H9 (cell line): Measurements from ENCODE around the gene GABRD. TPM values are rescaled to one million over a fixed set of nuclear protein-coding genes. Genes with fewer than 3 reads are reported as not detected.
A peak's percentile ranks its signal among the peaks of the same experiment; 100 is the strongest.

ENCODE experiments used
- DNase-seq: peaks from one replicate; pipeline ENCODE4 v3.0.0-alpha.2; 2017
- H2AFZ ChIP-seq: one replicate; pipeline ENCODE4 v1.6.1; 2013; ENCODE audit warnings: mild to moderate bottlenecking, low read length, control low read depth, moderate library complexity
- H2AK5ac ChIP-seq: 2 replicates; pipeline ENCODE4 v1.6.1; 2013; ENCODE audit warnings: low read length, control low read depth, mixed read lengths; ENCODE audit not compliant: insufficient read length
- H2BK120ac ChIP-seq: one replicate; pipeline ENCODE4 v1.6.1; 2013; ENCODE audit warnings: low read depth, mild to moderate bottlenecking, low read length, control low read depth, inconsistent platforms; ENCODE audit not compliant: poor library complexity, severe bottlenecking
- H2BK12ac ChIP-seq: 2 replicates; pipeline ENCODE4 v1.6.1; 2013; ENCODE audit warnings: low read length, control low read depth, mixed read lengths, low read depth; ENCODE audit not compliant: insufficient read length
- H2BK15ac ChIP-seq: 2 replicates; pipeline ENCODE4 v1.6.1; 2013; ENCODE audit warnings: low read depth, low read length, control low read depth
- H2BK20ac ChIP-seq: one replicate; pipeline ENCODE4 v1.6.1; 2013; ENCODE audit warnings: low read depth, mild to moderate bottlenecking, low read length, control low read depth, inconsistent platforms; ENCODE audit not compliant: poor library complexity, severe bottlenecking
- H2BK5ac ChIP-seq: 2 replicates; pipeline ENCODE4 v1.6.1; 2013; ENCODE audit warnings: low read length, control low read depth, mixed read lengths; ENCODE audit not compliant: insufficient read length
- H3K14ac ChIP-seq: 2 replicates; pipeline ENCODE4 v1.6.1; 2013; ENCODE audit warnings: low read length, control low read depth; ENCODE audit not compliant: insufficient read depth
- H3K18ac ChIP-seq: 2 replicates; pipeline ENCODE4 v1.6.1; 2013; ENCODE audit warnings: low read depth, mild to moderate bottlenecking, mixed read lengths, low read length, control low read depth; ENCODE audit not compliant: insufficient read length
- H3K23ac ChIP-seq: 2 replicates; pipeline ENCODE4 v1.6.1; 2013; ENCODE audit warnings: low read length, control low read depth, mixed read lengths, low read depth; ENCODE audit not compliant: insufficient read length
- H3K23me2 ChIP-seq: 2 replicates; pipeline ENCODE4 v1.6.1; 2013; ENCODE audit warnings: low read depth, mild to moderate bottlenecking, mixed read lengths, low read length, control low read depth; ENCODE audit not compliant: insufficient read length, poor library complexity, severe bottlenecking
- H3K27ac ChIP-seq: 2 replicates; pipeline ENCODE4 v1.5.1; 2013; ENCODE audit warnings: low read length, control low read depth, mixed read lengths, low read depth; ENCODE audit not compliant: insufficient read length
- H3K27me3 ChIP-seq: 2 replicates; pipeline ENCODE4 v1.6.1; 2013; ENCODE audit warnings: low read length, control low read depth, inconsistent platforms; ENCODE audit not compliant: insufficient read depth
- H3K4ac ChIP-seq: 2 replicates; pipeline ENCODE4 v1.6.1; 2013; ENCODE audit warnings: low read depth, mild to moderate bottlenecking, control low read depth, inconsistent platforms, low read length, moderate library complexity
- H3K4me1 ChIP-seq: 2 replicates; pipeline ENCODE4 v1.6.1; 2013; ENCODE audit warnings: low read length, control low read depth, inconsistent platforms; ENCODE audit not compliant: insufficient read depth
- H3K4me2 ChIP-seq: 2 replicates; pipeline ENCODE4 v1.6.1; 2013; ENCODE audit warnings: low read length, control low read depth, mixed read lengths; ENCODE audit not compliant: insufficient read length, insufficient read depth
- H3K56ac ChIP-seq: 2 replicates; pipeline ENCODE4 v1.6.1; 2013; ENCODE audit warnings: low read depth, mild to moderate bottlenecking, mixed read lengths, low read length, control low read depth; ENCODE audit not compliant: insufficient read length
- H3K79me1 ChIP-seq: 2 replicates; pipeline ENCODE4 v1.6.1; 2013; ENCODE audit warnings: low read depth, mild to moderate bottlenecking, moderate library complexity, low read length, control low read depth, inconsistent platforms; ENCODE audit not compliant: insufficient read depth, poor library complexity, severe bottlenecking
- H3K79me2 ChIP-seq: 2 replicates; pipeline ENCODE4 v1.6.1; 2013; ENCODE audit warnings: low read length, control low read depth, inconsistent platforms; ENCODE audit not compliant: insufficient read depth
- H3K9ac ChIP-seq: 2 replicates; pipeline ENCODE4 v1.6.1; 2013; ENCODE audit warnings: low read length, control low read depth, mixed read lengths; ENCODE audit not compliant: insufficient read length; ENCODE audit errors: extremely low read depth
- H3K9me3 ChIP-seq: one replicate; pipeline ENCODE4 v1.6.1; 2013; ENCODE audit warnings: low read depth, low read length, inconsistent platforms; ENCODE audit not compliant: control insufficient read depth
- H3T11ph ChIP-seq: one replicate; pipeline ENCODE4 v1.6.1; 2013; ENCODE audit warnings: mild to moderate bottlenecking, low read length, control low read depth, inconsistent platforms
- H4K20me1 ChIP-seq: one replicate; pipeline ENCODE4 v1.6.1; 2013; ENCODE audit not compliant: control insufficient read depth, insufficient read length, insufficient read depth
- H4K5ac ChIP-seq: 2 replicates; pipeline ENCODE4 v1.6.1; 2013; ENCODE audit warnings: low read depth, mild to moderate bottlenecking, mixed read lengths, low read length, control low read depth; ENCODE audit not compliant: insufficient read length
- H4K8ac ChIP-seq: replicated peaks from 2 replicates; pipeline ENCODE4 v1.6.1; 2013; ENCODE audit warnings: low read length, control low read depth, mixed read lengths, low read depth; ENCODE audit not compliant: insufficient read length
- H4K91ac ChIP-seq: 2 replicates; pipeline ENCODE4 v1.6.1; 2013; ENCODE audit warnings: low read depth, mild to moderate bottlenecking, moderate library complexity, mixed read lengths, low read length, control low read depth; ENCODE audit not compliant: insufficient read length
- H3K27ac Mint-ChIP-seq, 3 experiments: 2 replicates in 2 of 3; 3 replicates in 1 of 3; pipeline ENCODE4 v1.8.0; 2020 to 2021; ENCODE audit warnings: mixed read lengths in 3 of 3, mild to moderate bottlenecking in 1 of 3, moderate library complexity in 1 of 3
- H3K27me3 Mint-ChIP-seq: 2 replicates; pipeline ENCODE4 v1.8.0; 2021; ENCODE audit warnings: low read depth, mild to moderate bottlenecking, moderate library complexity, mixed read lengths
- H3K36me3 Mint-ChIP-seq, 3 experiments: 2 replicates in 2 of 3; 3 replicates in 1 of 3; pipeline ENCODE4 v1.8.0; 2020 to 2021; ENCODE audit warnings: low read depth in 3 of 3, mixed read lengths in 3 of 3; ENCODE audit not compliant: insufficient read depth in 1 of 3
- H3K4me1 Mint-ChIP-seq, 2 experiments: 2 replicates each; pipeline ENCODE4 v1.8.0; 2020; ENCODE audit warnings: mixed read lengths in 2 of 2
- H3K4me3 Mint-ChIP-seq, 2 experiments: 2 replicates in 1 of 2; 3 replicates in 1 of 2; pipeline ENCODE4 v1.8.0; 2020 to 2021; ENCODE audit warnings: mild to moderate bottlenecking in 2 of 2, mixed read lengths in 2 of 2, moderate library complexity in 1 of 2
- H3K9me3 Mint-ChIP-seq, 2 experiments: 2 replicates in 1 of 2; 3 replicates in 1 of 2; pipeline ENCODE4 v1.8.0; 2020; ENCODE audit warnings: mild to moderate bottlenecking in 2 of 2, mixed read lengths in 2 of 2, moderate library complexity in 1 of 2
- CTCF ChIP-seq: fragments of 200-600 bp; sonication (generic); conservative IDR thresholded peaks from 3 replicates; pipeline ENCODE4 v1.8.0; 2021; ENCODE audit warnings: antibody characterized with exemption, mild to moderate bottlenecking
- whole genome bisulfite sequencing: extraction: QIAGEN DNeasy Blood & Tissue Kit; methylation state at CpG from one replicate; pipeline ENCODE4 v1.1.7; 2013; ENCODE audit warnings: missing lambda C conversion rate, low lambda C conversion rate, mixed read lengths; ENCODE audit not compliant: insufficient read length; ENCODE audit errors: extremely low coverage; 5-methylcytosine and 5-hydroxymethylcytosine counted together
- total RNA-seq: library from RNA; stranded (reverse); gene quantifications from 2 replicates; pipeline ENCODE4 v1.2.1, GENCODE V29; 2021

The GABRD gene
- total RNA-seq, 1 experiment from 2014 or later, result 0.59 TPM

- Histone ChIP-seq H3K79me2 (no peaks in the 10 kb centered on the region), H2BK20ac (no peak overlapping the region), H3K27ac (no peak overlapping the region), H3K4me2 (peak overlapping the region; percentile 23), H4K8ac (no peak overlapping the region), H3K4me1 (no peaks in the 10 kb centered on the region), H3K4ac (no peak overlapping the region), H2BK5ac (no peak overlapping the region), H3K18ac (no peak overlapping the region), H4K5ac (no peak overlapping the region), H3T11ph (no peak overlapping the region), H3K14ac (no peak overlapping the region), H2AK5ac (no peak overlapping the region), H3K79me1 (no peaks in the 10 kb centered on the region), H3K27me3 (peaks cover 5% of the 10 kb centered on the region; the same call in 1 of the 2 replicates), H4K91ac (no peak overlapping the region), H3K23ac (no peak overlapping the region), H3K9ac (no peak overlapping the region), H4K20me1 (no peaks in the 10 kb centered on the region), H2BK120ac (no peak overlapping the region), H2AFZ (no peak overlapping the region), H3K56ac (no peak overlapping the region), H2BK15ac (no peak overlapping the region), H3K9me3 (no peaks in the 10 kb centered on the region), H3K23me2 (no peaks in the 10 kb centered on the region), H2BK12ac (no peak overlapping the region)
- DNase-seq, result peak; percentile 55
- no CpG with 5 or more reads among the region's 61 CpGs for WGBS
- peak overlapping the region; percentile 10 to 63; a peak in 3 of 5 replicates for H3K4me3 Mint-ChIP-seq
- peaks cover 64% of the 10 kb centered on the region for H3K27me3 Mint-ChIP-seq
- H3K9me3 Mint-ChIP-seq, result peaks cover 0 to 2% of the 10 kb centered on the region in 2 experiments; a peak in 1 of 5 replicates
- H3K4me1 Mint-ChIP-seq, result peaks cover 7 to 13% of the 10 kb centered on the region in 2 experiments
- TF ChIP-seq CTCF, result no peak
- H3K36me3 Mint-ChIP-seq, result no peaks in the 10 kb centered on the region
- no peak overlapping the region for H3K27ac Mint-ChIP-seq
These were observed 595 bp downstream of the GABRD start for GRCh38 chr1:2019571-2020309.
